T-helper 2 cell treated with Interferon-gamma antibody and Interleukin-4, amounts not matched to agents 5 μg/mL and 100 μg/mL, for 36 hours (primary cell): Measurements from ENCODE around the gene PCDHGB7.
A peak's percentile ranks its signal among the peaks of the same experiment; 100 is the strongest.
"Not testable (repeated sequence)": the region's sequence is repeated elsewhere in the genome, so short reads cannot be mapped to it uniquely, and the experiment has no call there.

Experiments
- DNase-seq: peaks from one replicate; pipeline ENCODE4 v3.0.0; 2021; ENCODE audit warnings: low spot score
- H3K27ac Mint-ChIP-seq: one replicate; pipeline ENCODE4 v1.8.0; 2021; ENCODE audit warnings: mild to moderate bottlenecking, mixed read lengths
- H3K27me3 Mint-ChIP-seq: one replicate; pipeline ENCODE4 v1.8.0; 2021; ENCODE audit warnings: low read depth, mixed read lengths
- H3K36me3 Mint-ChIP-seq: one replicate; pipeline ENCODE4 v1.8.0; 2021; ENCODE audit warnings: low read depth, mixed read lengths
- H3K4me1 Mint-ChIP-seq: one replicate; pipeline ENCODE4 v1.8.0; 2021; ENCODE audit warnings: low read depth, mixed read lengths
- H3K4me3 Mint-ChIP-seq: one replicate; pipeline ENCODE4 v1.8.0; 2022; ENCODE audit warnings: mild to moderate bottlenecking, moderate library complexity, mixed read lengths
- H3K9me3 Mint-ChIP-seq: one replicate; pipeline ENCODE4 v1.8.0; 2021; ENCODE audit warnings: mixed read lengths

PCDHGB7 gene

GRCh38 chr5:141411575-141411974, 5.9 kb upstream of the PCDHGB7 start:
- H3K27me3 Mint-ChIP-seq: peaks cover 57% of the 10 kb centered on the region
- DNase-seq: no peak
- H3K27ac Mint-ChIP-seq: no peak overlapping the region
- peaks cover 8% of the 10 kb centered on the region for H3K36me3 Mint-ChIP-seq
- H3K9me3 Mint-ChIP-seq: peaks cover 15% of the 10 kb centered on the region
- no peak overlapping the region for H3K4me3 Mint-ChIP-seq
- peaks cover 13% of the 10 kb centered on the region for H3K4me1 Mint-ChIP-seq

- Mint-ChIP-seq H3K9me3 (peaks cover 17% of the 10 kb centered on the region), H3K4me3 (peak within 1 kb of the TSS; percentile 82), H3K36me3 (peaks cover 8% of the 10 kb centered on the region), H3K27me3 (peaks cover 55% of the 10 kb centered on the region), H3K27ac (no peak within 1 kb of the TSS), H3K4me1 (peaks cover 15% of the 10 kb centered on the region)
- peak; percentile 42 for DNase-seq
Measured at GRCh38 chr5:141412854-141413539, 4.5 kb upstream of the PCDHGB7 start, which contains the start of gene PCDHGA10. Gene PCDHGA10, plus strand, starts transcription at chr5:141412987. Its CDS starts 189 bp downstream, at chr5:141413176.

- Mint-ChIP-seq H3K27ac (no peak overlapping the region), H3K36me3 (peaks cover 8% of the 10 kb centered on the region)
Measured at GRCh38 chr5:141413540-141414069, 3.9 kb upstream of the PCDHGB7 start.

GRCh38 chr5:141414548-141415274, 2.8 kb upstream of the PCDHGB7 start:
- peaks cover 56% of the 10 kb centered on the region for H3K27me3 Mint-ChIP-seq
- peaks cover 20% of the 10 kb centered on the region for H3K9me3 Mint-ChIP-seq
- H3K4me3 Mint-ChIP-seq: peak overlapping the region; percentile 82
- peaks cover 15% of the 10 kb centered on the region for H3K4me1 Mint-ChIP-seq
- not testable (repeated sequence) for H3K27ac Mint-ChIP-seq, DNase-seq, H3K36me3 Mint-ChIP-seq

More at GRCh38 chr5:141413540-141414069, 3.9 kb upstream of the PCDHGB7 start:
- DNase-seq: no peak
- Mint-ChIP-seq H3K4me3 (peak overlapping the region; percentile 82), H3K4me1 (peaks cover 15% of the 10 kb centered on the region), H3K27me3 (peaks cover 57% of the 10 kb centered on the region), H3K9me3 (peaks cover 22% of the 10 kb centered on the region)

DNA sequence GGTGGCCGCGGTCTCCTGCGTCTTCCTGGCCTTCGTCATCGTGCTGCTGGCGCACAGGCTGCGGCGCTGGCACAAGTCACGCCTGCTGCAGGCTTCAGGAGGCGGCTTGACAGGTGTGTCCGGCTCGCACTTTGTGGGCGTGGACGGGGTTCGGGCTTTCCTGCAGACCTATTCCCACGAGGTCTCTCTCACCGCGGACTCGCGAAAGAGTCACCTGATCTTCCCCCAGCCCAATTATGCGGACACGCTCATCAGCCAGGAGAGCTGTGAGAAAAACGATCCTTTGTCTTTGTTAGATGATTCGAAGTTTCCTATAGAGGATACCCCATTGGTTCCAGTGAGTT, 2.2 kb upstream of the PCDHGB7 start:
- not testable (repeated sequence) for DNase-seq, H3K27ac Mint-ChIP-seq, H3K36me3 Mint-ChIP-seq
- H3K9me3 Mint-ChIP-seq: peaks cover 22% of the 10 kb centered on the region
- H3K4me3 Mint-ChIP-seq: peak overlapping the region; percentile 7
- H3K27me3 Mint-ChIP-seq: peaks cover 57% of the 10 kb centered on the region
- peaks cover 15% of the 10 kb centered on the region for H3K4me1 Mint-ChIP-seq

GRCh38 chr5:141419074-141419880, 1.8 kb downstream of the PCDHGB7 start:
- Mint-ChIP-seq H3K27me3 (peaks cover 70% of the 10 kb centered on the region), H3K36me3 (no peaks in the 10 kb centered on the region), H3K27ac (no peak overlapping the region)

GRCh38 chr5:141420855-141421488, 3.5 kb downstream of the PCDHGB7 start, which contains the start of gene PCDHGA11:
Gene PCDHGA11, plus strand, starts transcription at chr5:141421051. Its CDS starts 177 bp downstream, at chr5:141421228.
- Mint-ChIP-seq H3K4me3 (peak within 1 kb of the TSS; percentile 87), H3K9me3 (peaks cover 19% of the 10 kb centered on the region), H3K36me3 (no peaks in the 10 kb centered on the region), H3K4me1 (peaks cover 11% of the 10 kb centered on the region), H3K27ac (peak within 1 kb of the TSS; percentile 51), H3K27me3 (peaks cover 62% of the 10 kb centered on the region)
- DNase-seq: peak; percentile 33

More at GRCh38 chr5:141419074-141419880, 1.8 kb downstream of the PCDHGB7 start:
- H3K9me3 Mint-ChIP-seq: peaks cover 23% of the 10 kb centered on the region
- no peak for DNase-seq
- no peak overlapping the region for H3K4me3 Mint-ChIP-seq
- peaks cover 14% of the 10 kb centered on the region for H3K4me1 Mint-ChIP-seq

DNA sequence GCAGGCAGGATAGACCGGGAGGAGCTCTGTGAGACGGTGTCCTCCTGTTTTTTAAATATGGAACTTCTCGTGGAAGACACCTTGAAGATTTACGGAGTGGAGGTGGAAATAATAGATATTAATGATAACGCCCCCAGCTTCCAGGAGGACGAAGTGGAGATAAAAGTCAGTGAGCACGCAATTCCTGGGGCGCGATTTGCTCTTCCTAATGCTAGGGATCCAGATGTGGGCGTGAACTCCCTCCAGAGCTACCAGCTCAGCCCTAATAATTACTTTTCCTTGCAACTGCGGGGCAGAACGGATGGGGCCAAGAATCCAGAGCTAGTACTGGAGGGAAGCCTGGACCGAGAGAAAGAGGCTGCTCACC, 4.0 kb downstream of the PCDHGB7 start:
- H3K27ac Mint-ChIP-seq: peak overlapping the region; percentile 51
- peaks cover 58% of the 10 kb centered on the region for H3K27me3 Mint-ChIP-seq
- H3K4me1 Mint-ChIP-seq: peaks cover 11% of the 10 kb centered on the region
- DNase-seq: no peak
- H3K9me3 Mint-ChIP-seq: peaks cover 19% of the 10 kb centered on the region
- no peaks in the 10 kb centered on the region for H3K36me3 Mint-ChIP-seq
- H3K4me3 Mint-ChIP-seq: peak overlapping the region; percentile 87

DNA sequence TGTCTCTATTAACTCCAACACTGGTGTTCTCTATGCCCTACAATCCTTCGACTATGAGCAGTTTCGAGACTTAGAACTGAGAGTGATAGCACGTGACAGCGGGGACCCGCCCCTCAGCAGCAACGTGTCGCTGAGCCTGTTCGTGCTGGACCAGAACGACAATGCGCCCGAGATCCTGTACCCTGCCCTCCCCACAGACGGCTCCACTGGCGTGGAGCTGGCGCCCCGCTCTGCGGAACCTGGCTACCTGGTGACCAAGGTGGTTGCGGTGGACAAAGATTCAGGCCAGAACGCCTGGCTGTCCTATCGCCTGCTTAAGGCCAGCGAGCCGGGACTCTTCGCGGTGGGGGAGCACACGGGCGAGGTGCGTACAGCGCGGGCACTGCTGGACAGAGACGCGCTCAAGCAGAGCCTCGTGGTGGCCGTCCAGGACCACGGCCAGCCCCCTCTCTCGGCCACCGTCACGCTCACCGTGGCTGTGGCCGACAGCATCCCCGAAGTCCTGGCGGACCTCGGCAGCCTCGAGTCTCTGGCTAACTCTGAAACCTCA, 5.3 kb downstream of the PCDHGB7 start:
- Mint-ChIP-seq H3K27ac (no peak overlapping the region), H3K9me3 (peaks cover 23% of the 10 kb centered on the region), H3K27me3 (peaks cover 54% of the 10 kb centered on the region), H3K4me1 (peaks cover 11% of the 10 kb centered on the region), H3K36me3 (no peaks in the 10 kb centered on the region), H3K4me3 (peak overlapping the region; percentile 7)
- DNase-seq: no peak

GRCh38 chr5:141427783-141428426, 10.4 kb downstream of the PCDHGB7 start:
- Mint-ChIP-seq H3K27ac (no peak overlapping the region), H3K4me1 (peaks cover 2% of the 10 kb centered on the region), H3K36me3 (peaks cover 5% of the 10 kb centered on the region), H3K27me3 (peaks cover 34% of the 10 kb centered on the region), H3K4me3 (no peak overlapping the region), H3K9me3 (peaks cover 31% of the 10 kb centered on the region)
- no peak for DNase-seq

GRCh38 chr5:141430332-141431113, 13.0 kb downstream of the PCDHGB7 start, which contains the start of gene PCDHGA12:
Gene PCDHGA12, plus strand, starts transcription at chr5:141430507. Its CDS starts 253 bp downstream, at chr5:141430760.
- peaks cover 6% of the 10 kb centered on the region for H3K36me3 Mint-ChIP-seq
- peak within 1 kb of the TSS; percentile 65 for H3K27ac Mint-ChIP-seq
- DNase-seq: no peak
- peaks cover 41% of the 10 kb centered on the region for H3K9me3 Mint-ChIP-seq
- H3K4me3 Mint-ChIP-seq: peak within 1 kb of the TSS; percentile 78
- H3K27me3 Mint-ChIP-seq: peaks cover 28% of the 10 kb centered on the region
- peaks cover 2% of the 10 kb centered on the region for H3K4me1 Mint-ChIP-seq

DNA sequence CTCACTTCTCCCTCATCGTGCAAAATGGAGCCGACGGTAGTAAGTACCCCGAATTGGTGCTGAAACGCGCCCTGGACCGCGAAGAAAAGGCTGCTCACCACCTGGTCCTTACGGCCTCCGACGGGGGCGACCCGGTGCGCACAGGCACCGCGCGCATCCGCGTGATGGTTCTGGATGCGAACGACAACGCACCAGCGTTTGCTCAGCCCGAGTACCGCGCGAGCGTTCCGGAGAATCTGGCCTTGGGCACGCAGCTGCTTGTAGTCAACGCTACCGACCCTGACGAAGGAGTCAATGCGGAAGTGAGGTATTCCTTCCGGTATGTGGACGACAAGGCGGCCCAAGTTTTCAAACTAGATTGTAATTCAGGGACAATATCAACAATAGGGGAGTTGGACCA, 13.8 kb downstream of the PCDHGB7 start:
- H3K9me3 Mint-ChIP-seq: peaks cover 41% of the 10 kb centered on the region
- DNase-seq: no peak
- peak overlapping the region; percentile 78 for H3K4me3 Mint-ChIP-seq
- H3K4me1 Mint-ChIP-seq: peaks cover 2% of the 10 kb centered on the region
- no peak overlapping the region for H3K27ac Mint-ChIP-seq
- peaks cover 6% of the 10 kb centered on the region for H3K36me3 Mint-ChIP-seq
- H3K27me3 Mint-ChIP-seq: peaks cover 28% of the 10 kb centered on the region
